Naive thymus-derived CD8-positive, alpha-beta T cell (primary cell): Measurements from ENCODE around the gene ZNF177. TPM values are rescaled to one million over a fixed set of nuclear protein-coding genes. Genes with fewer than 3 reads are reported as not detected.
A peak's percentile ranks its signal among the peaks of the same experiment; 100 is the strongest.

Experiments
- ATAC-seq, 2 donors: fragments of 150-1000 bp; cut with Tn5 transposase in 1 of 2; sonication (Bioruptor Pico), chemical (Tn5 transposase) in 1 of 2; 1 replicate in 1 of 2; 2 replicates in 1 of 2; pipeline ENCODE4 v1.10.0; 2021; ENCODE audit warnings: mild to moderate bottlenecking in 2 of 2, moderate library complexity in 2 of 2
- POLR2A ChIA-PET: fragments of 350-600 bp; sonication (Branson Sonifier 250); formaldehyde crosslinking; loops from one replicate; lab custom pipeline; 2021; ENCODE audit warnings: antibody characterized with exemption; lab: Charles Lee
- DNase-seq, 10 donors: peaks; one replicate each; pipeline versions ENCODE4 v3.0.0 to v3.0.0-alpha.2; 2020 to 2022
- H3K27ac Mint-ChIP-seq, 10 donors: one replicate each; pipeline ENCODE4 v1.8.0; 2020 to 2022; ENCODE audit warnings: mild to moderate bottlenecking in 10 of 10, mixed read lengths in 10 of 10, moderate library complexity in 4 of 10, inconsistent platforms in 1 of 10
- H3K27me3 Mint-ChIP-seq, 5 donors: one replicate each; pipeline ENCODE4 v1.8.0; 2021 to 2022; ENCODE audit warnings: mixed read lengths in 5 of 5
- H3K36me3 Mint-ChIP-seq, 3 donors: one replicate each; pipeline ENCODE4 v1.8.0; 2020 to 2022; ENCODE audit warnings: mixed read lengths in 3 of 3, mild to moderate bottlenecking in 2 of 3, inconsistent platforms in 1 of 3
- H3K4me1 Mint-ChIP-seq, 4 donors: one replicate each; pipeline ENCODE4 v1.8.0; 2021 to 2022; ENCODE audit warnings: mixed read lengths in 4 of 4
- H3K4me3 Mint-ChIP-seq, 10 donors: one replicate each; pipeline ENCODE4 v1.8.0; 2020 to 2022; ENCODE audit warnings: mild to moderate bottlenecking in 10 of 10, mixed read lengths in 10 of 10, moderate library complexity in 6 of 10, inconsistent platforms in 1 of 10
- H3K9me3 Mint-ChIP-seq, 9 donors: one replicate each; pipeline ENCODE4 v1.8.0; 2020 to 2022; ENCODE audit warnings: mixed read lengths in 9 of 9, mild to moderate bottlenecking in 3 of 9, inconsistent platforms in 1 of 9, moderate library complexity in 1 of 9
- polyA plus RNA-seq, 3 donors: library from polyadenylated mRNA; unstranded; fragments of 300-500 nt; fragmentation: Illumina TruSeq; gene quantifications; one replicate each; pipeline ENCODE4 v1.2.3, GENCODE V29; 2021
- total RNA-seq, 8 experiments: library from RNA in 2 of 8; stranded (reverse) in 2 of 8; gene quantifications; one replicate each; pipeline ENCODE4 v1.2.3 and lab custom pipeline; 2021 to 2026

The ZNF177 gene
- total and polyA plus RNA-seq, 5 experiments from 2014 or later: 0.28 to 4.6 (median 0.73) TPM

DNA sequence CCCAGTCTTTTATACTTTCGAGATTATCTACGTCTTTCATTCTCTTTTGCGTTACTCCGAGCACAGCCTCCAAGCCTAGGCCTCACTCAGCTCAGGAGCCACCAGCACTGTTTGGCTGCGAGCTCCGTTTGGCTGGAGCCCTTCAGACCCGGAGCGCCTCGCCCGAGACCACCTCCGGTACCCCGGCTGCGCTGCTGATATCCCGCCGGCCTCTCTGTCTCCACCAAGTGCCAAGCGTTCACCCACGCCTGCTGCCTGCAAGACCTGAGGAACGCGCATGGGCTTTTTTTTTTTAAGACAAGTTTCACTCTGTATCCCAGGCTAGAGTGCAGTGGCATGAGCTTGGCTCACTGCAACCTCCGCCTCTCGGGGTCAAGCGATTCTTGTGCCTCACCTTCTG is 14.1 kb upstream of the ZNF177 start:
- no peaks in the 10 kb centered on the region for H3K4me1 Mint-ChIP-seq
- H3K27me3 Mint-ChIP-seq: no peaks in the 10 kb centered on the region
- no peak overlapping the region for H3K27ac Mint-ChIP-seq
- POLR2A ChIA-PET: interaction anchor here (0.6 kb wide), 1 partner anchor 22 kb away, joined by 4 read pairs; no protein-coding TSS in a partner anchor
- peaks cover 32 to 75% (median 55%) of the 10 kb centered on the region in 3 donors for H3K36me3 Mint-ChIP-seq
- DNase-seq (no peak), ATAC-seq (no peak)
- no peak overlapping the region for H3K4me3 Mint-ChIP-seq
- peaks cover 10 to 98% (median 47%) of the 10 kb centered on the region in 9 donors for H3K9me3 Mint-ChIP-seq

DNA sequence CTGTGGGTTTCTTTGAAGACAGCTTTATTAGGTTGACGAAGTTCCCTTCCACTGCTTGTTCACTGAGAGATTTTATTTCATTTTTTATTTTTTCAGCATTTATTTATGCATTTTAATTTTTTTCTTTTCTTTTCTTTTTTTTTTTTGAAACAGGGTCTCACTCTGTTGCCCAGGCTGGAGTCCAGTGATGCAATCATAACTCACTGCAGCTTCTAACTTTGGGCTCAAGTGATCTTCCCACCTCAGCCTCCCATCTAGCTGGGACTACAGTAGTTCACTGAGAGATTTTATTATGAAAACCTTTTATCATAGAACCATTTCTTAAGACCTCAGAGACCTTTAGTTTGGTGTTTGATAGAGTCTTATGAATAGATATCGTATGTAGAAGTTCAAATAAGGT is 10.3 kb upstream of the ZNF177 start:
- no peaks in the 10 kb centered on the region for H3K27me3 Mint-ChIP-seq
- H3K27ac Mint-ChIP-seq: no peak overlapping the region
- peaks cover 8 to 95% (median 32%) of the 10 kb centered on the region in 9 donors for H3K9me3 Mint-ChIP-seq
- POLR2A ChIA-PET: interaction anchor here (0.5 kb wide), 1 partner anchor 207 kb away, joined by 4 read pairs; no protein-coding TSS in a partner anchor
- DNase-seq: no peak
- no peak for ATAC-seq
- no peak overlapping the region for H3K4me3 Mint-ChIP-seq
- H3K4me1 Mint-ChIP-seq: no peaks in the 10 kb centered on the region
- H3K36me3 Mint-ChIP-seq: peaks cover 21 to 64% (median 50%) of the 10 kb centered on the region in 3 donors

DNA sequence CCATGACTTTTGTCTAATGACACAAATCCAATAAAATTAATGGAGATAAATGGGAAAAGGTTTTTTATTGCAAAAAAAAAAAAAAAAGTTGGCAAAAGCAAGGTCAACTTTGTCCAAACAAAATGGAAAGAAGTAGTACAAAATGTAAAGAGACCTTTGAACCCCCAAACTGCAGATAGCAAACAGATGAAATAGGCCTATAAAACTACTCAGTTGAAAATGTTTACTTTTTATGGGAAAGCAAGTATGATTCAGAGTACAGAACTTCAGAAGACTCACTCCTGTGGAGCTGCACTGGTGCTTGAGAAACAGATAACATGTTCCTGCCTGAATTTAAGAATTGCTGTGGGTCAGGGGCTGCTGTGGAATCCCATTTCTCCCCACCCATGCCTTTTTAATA is 9.8 kb upstream of the ZNF177 start:
- H3K36me3 Mint-ChIP-seq: peaks cover 23 to 66% (median 53%) of the 10 kb centered on the region in 3 donors
- DNase-seq (no peak), ATAC-seq (no peak)
- no peaks in the 10 kb centered on the region for H3K4me1 Mint-ChIP-seq
- H3K27ac Mint-ChIP-seq: no peak overlapping the region
- H3K27me3 Mint-ChIP-seq: no peaks in the 10 kb centered on the region
- POLR2A ChIA-PET: no interaction called here
- peaks cover 8 to 95% (median 37%) of the 10 kb centered on the region in 9 donors for H3K9me3 Mint-ChIP-seq
- no peak overlapping the region for H3K4me3 Mint-ChIP-seq

DNA sequence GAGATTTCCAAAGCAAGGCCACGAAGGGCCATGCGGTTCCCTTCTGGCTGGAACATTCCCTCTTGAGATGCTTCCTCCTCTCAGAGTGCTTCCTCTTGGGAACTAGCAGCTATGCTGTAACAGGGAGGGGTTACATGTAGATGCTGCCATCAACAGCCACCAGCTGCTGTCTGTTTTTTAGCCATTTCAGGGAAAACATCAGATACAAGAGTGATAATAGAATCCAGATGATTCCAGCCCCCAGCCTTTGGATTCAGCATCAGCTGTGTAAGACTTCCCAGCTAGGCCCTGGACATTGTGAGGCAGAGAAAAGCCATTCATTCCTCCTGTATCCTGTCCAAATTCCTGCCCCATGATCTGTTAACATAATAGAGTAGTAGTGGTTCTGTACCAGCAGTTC is 8.2 kb upstream of the ZNF177 start:
- no peak overlapping the region for H3K27ac Mint-ChIP-seq
- H3K4me3 Mint-ChIP-seq: no peak overlapping the region
- POLR2A ChIA-PET: no interaction called here
- no peak for DNase-seq
- H3K4me1 Mint-ChIP-seq: no peaks in the 10 kb centered on the region
- no peak for ATAC-seq
- H3K36me3 Mint-ChIP-seq: peaks cover 11 to 62% (median 45%) of the 10 kb centered on the region in 3 donors
- peaks cover 0 to 94% (median 34%) of the 10 kb centered on the region in 9 donors for H3K9me3 Mint-ChIP-seq
- no peaks in the 10 kb centered on the region for H3K27me3 Mint-ChIP-seq

DNA sequence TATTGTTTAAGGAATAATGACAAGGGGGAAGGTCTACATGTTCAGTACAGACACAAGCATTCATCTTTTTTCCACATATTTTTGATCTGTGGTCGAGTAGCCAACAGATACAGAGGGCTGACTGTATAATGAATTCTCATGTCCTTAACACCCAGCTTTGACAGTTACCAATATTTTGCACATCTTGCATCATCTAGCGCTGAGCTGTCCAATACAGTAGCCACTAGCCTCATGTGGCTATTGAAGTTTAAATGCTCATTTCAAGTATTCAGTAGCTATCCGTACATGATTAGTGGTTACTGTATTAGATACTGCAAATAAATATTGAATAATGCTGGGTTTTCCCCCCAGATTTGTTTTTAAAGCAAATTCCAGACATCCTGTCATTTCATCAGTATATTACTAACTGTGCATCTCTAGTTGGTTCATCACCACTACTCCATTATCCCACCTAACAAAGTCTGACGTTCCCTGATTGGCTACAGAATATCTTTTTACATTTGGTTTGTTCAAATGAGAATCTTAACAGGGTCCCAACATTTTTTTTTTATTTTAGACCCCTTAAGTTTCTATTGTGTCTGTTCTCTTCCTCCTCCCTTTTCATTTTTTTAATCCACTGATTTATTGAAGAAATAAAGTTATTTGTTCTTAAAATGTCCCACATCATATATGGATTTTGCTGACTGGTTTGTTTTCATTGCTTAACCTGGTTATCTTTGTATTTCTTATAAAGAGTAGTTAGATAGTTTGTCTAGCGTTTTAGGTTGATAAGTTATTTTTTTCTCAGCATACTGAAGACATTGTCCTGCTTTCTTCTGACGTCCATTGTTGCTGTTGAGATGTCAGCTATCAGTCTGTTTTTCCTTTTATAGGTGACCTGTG is 8.2 kb downstream of the ZNF177 start:
- Mint-ChIP-seq H3K36me3 (peaks cover 53 to 91% (median 69%) of the 10 kb centered on the region in 3 donors), H3K9me3 (peaks cover 28 to 94% (median 62%) of the 10 kb centered on the region in 9 donors), H3K4me1 (no peaks in the 10 kb centered on the region), H3K27ac (no peak overlapping the region), H3K4me3 (no peak overlapping the region), H3K27me3 (no peaks in the 10 kb centered on the region)
- no peak for ATAC-seq
- POLR2A ChIA-PET: interaction anchor here (0.8 kb wide), 1 partner anchor 20 kb away, joined by 3 read pairs; no protein-coding TSS in a partner anchor
- no peak for DNase-seq

DNA sequence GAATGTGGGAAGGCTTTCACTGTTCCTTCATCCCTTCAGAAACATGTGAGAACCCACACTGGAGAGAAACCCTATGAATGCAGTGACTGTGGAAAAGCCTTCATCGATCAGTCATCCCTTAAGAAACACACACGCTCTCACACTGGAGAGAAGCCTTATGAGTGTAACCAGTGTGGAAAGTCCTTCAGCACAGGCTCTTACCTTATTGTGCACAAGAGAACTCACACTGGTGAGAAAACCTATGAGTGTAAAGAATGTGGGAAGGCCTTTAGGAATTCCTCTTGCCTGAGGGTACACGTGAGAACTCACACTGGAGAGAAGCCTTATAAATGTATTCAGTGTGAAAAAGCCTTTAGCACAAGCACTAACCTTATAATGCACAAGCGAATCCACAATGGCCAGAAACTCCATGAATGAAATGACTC is 18.6 kb downstream of the ZNF177 start:
- DNase-seq (no peak), ATAC-seq (no peak)
- no peaks in the 10 kb centered on the region for H3K27me3 Mint-ChIP-seq
- peaks cover 74 to 88% (median 85%) of the 10 kb centered on the region in 3 donors for H3K36me3 Mint-ChIP-seq
- no peaks in the 10 kb centered on the region for H3K4me1 Mint-ChIP-seq
- H3K27ac Mint-ChIP-seq: no peak overlapping the region
- POLR2A ChIA-PET: no interaction called here
- peaks cover 12 to 95% (median 54%) of the 10 kb centered on the region in 9 donors for H3K9me3 Mint-ChIP-seq
- H3K4me3 Mint-ChIP-seq: no peak overlapping the region

DNA sequence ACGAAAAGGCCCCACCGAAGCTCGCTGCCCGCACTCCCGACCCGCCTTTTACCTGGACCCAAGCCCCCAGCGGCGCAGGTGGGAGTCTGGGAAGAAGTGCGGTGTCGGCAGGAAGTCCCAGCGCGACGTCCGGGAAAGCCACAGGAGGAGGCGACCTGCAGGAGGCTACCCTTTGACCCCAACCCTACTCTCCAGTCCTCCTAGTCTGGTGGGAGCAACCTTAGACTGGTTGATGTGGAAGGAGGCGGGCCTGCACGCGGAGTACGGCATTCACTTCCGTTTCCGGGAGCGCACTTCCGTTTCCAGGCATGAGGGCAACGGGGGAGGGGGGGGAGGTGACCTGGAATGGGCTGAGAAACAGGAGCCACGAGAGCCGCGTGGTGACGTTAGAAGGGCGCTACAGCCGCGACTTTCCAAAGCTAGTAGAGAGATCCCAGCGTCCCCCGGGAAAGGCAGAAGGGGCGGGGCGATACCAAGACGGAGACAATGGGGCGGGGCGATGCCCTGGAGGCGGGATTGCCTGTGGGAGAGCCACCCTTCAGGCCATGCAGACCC is 44.1 kb downstream of the ZNF177 start:
- peaks cover 14 to 64% (median 37%) of the 10 kb centered on the region in 3 donors for H3K36me3 Mint-ChIP-seq
- peaks cover 2 to 15% (median 13%) of the 10 kb centered on the region in 4 donors for H3K4me1 Mint-ChIP-seq
- H3K27ac Mint-ChIP-seq: peak overlapping the region in 3 of 10 donors; percentile 3 to 79 (median 31)
- POLR2A ChIA-PET: interaction anchor here (0.6 to 1.1 kb wide), 6 partner anchors 9 to 451 kb away, joined by 3 read pairs; partner anchors contain the start of genes ZNF266 and ZNF559
- peak overlapping the region; percentile 67 to 85 (median 81) for H3K4me3 Mint-ChIP-seq
- ATAC-seq (peak; percentile 74 to 84), DNase-seq (peak in 9 of 10 donors; percentile 14 to 80 (median 38))
- peaks cover 13 to 94% (median 47%) of the 10 kb centered on the region in 9 donors for H3K9me3 Mint-ChIP-seq
- H3K27me3 Mint-ChIP-seq: no peaks in the 10 kb centered on the region

DNA sequence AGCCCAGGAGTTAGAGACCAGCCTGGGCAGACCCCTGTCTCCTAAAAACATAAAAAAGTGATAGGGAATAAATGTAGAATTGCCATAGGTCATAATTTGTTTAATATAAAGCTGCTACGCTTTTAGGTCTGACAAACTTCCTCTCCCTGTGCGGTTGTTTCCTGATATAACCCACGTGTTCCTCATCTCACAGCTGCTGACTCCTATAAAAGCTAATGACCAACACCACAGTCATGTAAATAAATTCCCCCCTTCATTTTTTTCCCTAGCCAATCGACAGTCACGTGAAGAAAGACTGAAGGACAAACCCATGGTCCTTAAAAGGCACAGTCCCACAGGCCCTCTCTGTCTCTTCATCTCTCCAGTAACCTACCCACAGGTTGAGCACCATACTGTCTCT is 45.0 kb downstream of the ZNF177 start:
- Mint-ChIP-seq H3K4me3 (peak overlapping the region; percentile 64 to 84 (median 80)), H3K36me3 (peaks cover 15 to 74% (median 44%) of the 10 kb centered on the region in 3 donors), H3K4me1 (peaks cover 2 to 15% (median 13%) of the 10 kb centered on the region in 4 donors), H3K9me3 (peaks cover 13 to 99% (median 46%) of the 10 kb centered on the region in 9 donors), H3K27me3 (no peaks in the 10 kb centered on the region), H3K27ac (peak overlapping the region in 1 of 10 donors; percentile 59)
- no peak for DNase-seq
- POLR2A ChIA-PET: interaction anchor here (0.8 kb wide), 1 partner anchor 27 kb away, joined by 3 read pairs; the partner anchor contains the start of gene ZNF266
- ATAC-seq: no peak

DNA sequence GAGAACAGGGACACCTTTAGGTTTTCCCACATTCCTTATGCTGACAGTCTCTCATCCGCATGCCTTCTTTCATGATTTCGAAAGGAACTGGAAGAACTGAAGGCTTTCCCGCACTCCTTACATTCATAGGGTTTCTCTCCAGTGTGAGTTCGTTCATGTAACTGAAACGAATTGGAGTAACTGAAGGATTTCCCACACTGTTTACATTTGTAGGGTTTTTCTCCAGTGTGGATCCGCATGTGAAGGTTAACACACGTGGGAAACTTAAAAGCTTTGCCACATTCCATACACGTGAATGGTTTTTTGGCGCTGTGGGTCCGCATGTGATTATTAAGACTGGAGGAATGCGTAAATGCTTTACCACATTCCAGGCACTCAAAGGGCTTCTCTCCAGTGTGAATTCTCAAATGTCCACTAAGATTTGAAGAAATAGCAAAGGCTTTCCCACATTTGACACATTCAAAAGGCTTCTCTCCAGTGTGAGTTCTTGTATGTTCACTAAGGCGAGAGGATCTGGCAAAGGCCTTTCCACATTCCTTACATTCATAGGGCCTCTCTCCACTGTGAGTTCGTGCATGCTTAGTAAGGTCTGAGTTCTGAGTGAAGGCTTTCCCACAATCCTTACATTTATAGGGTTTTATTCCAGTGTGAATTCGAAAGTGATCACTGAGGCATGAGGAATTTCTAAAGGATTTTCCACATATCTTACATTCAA is 50.6 kb downstream of the ZNF177 start:
- H3K27ac Mint-ChIP-seq: no peak overlapping the region
- no peak for ATAC-seq
- peaks cover 49 to 78% (median 56%) of the 10 kb centered on the region in 3 donors for H3K36me3 Mint-ChIP-seq
- H3K27me3 Mint-ChIP-seq: no peaks in the 10 kb centered on the region
- H3K9me3 Mint-ChIP-seq: peaks cover under 1 to 97% (median 42%) of the 10 kb centered on the region in 9 donors
- H3K4me1 Mint-ChIP-seq: no peaks in the 10 kb centered on the region
- DNase-seq: no peak
- POLR2A ChIA-PET: no interaction called here
- H3K4me3 Mint-ChIP-seq: no peak overlapping the region

DNA sequence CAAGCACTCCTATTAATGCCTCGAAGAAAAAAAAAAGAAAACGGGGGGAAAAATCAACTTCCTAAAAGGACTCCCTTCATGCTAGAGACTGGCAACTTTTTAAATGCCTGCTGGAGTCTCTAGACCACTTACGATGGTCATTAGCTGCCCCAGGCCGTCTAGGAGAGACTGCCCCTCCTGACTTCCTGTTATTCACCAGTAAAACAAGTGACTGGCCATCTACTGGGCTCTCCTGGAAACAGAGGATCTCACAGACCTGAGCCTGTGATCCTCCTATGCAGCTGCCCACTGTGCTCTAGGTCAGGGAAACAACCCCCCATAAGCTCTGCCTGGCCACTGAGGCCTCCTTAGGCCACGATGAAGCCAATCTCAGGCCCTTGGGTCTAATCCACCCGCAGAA is 65.1 kb downstream of the ZNF177 start:
- peaks cover 52 to 96% (median 93%) of the 10 kb centered on the region in 3 donors for H3K36me3 Mint-ChIP-seq
- no peak overlapping the region for H3K27ac Mint-ChIP-seq
- DNase-seq: no peak
- H3K9me3 Mint-ChIP-seq: peaks cover 4 to 65% (median 23%) of the 10 kb centered on the region in 9 donors
- peaks cover 17 to 32% (median 27%) of the 10 kb centered on the region in 4 donors for H3K4me1 Mint-ChIP-seq
- POLR2A ChIA-PET: no interaction called here
- H3K27me3 Mint-ChIP-seq: no peaks in the 10 kb centered on the region
- H3K4me3 Mint-ChIP-seq: no peak overlapping the region
- ATAC-seq: no peak

DNA sequence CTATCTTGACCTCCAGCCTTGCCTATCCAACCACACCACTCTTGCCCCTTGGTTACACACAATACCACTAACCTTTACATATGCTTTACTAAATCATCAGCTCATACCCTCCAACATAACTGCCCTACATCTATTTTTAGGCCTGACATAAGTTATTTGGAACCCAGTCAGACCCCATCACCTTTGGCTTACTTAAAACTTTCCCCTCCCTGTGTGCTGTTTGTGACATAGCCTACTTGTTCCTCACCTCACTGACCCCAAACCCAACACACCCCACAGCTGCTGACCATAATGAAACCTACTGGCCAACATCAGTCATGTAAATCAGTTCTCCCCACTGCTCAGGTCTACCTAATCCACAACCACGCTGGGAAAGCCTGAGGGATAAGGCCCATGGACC is 67.6 kb downstream of the ZNF177 start:
- Mint-ChIP-seq H3K36me3 (peaks cover 30 to 84% (median 81%) of the 10 kb centered on the region in 3 donors), H3K4me3 (peak overlapping the region in 1 of 10 donors; percentile 42), H3K27ac (peak overlapping the region in 1 of 10 donors; percentile 14), H3K4me1 (peaks cover 25 to 50% (median 47%) of the 10 kb centered on the region in 4 donors), H3K9me3 (peaks cover 0 to 42% (median 13%) of the 10 kb centered on the region in 9 donors), H3K27me3 (no peaks in the 10 kb centered on the region)
- no peak for DNase-seq
- POLR2A ChIA-PET: no interaction called here
- no peak for ATAC-seq

DNA sequence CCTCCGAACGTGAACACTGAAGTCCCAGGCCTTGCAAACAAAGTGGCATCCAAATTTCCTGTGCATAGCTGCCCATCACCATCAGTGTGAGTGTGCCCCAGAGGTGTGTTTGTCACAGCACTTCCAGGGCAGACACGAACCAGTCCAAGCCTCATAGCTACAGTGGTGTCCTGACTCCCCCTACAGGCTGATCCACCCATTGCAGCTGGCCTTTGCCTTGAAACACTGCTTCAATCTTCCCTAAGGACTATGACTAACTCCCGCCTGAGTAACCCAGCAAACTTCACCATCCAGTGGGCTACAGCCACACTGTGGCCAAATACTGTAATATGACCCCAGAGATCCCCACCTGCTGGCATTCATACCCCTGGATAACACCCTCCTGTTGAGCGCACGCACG is 68.7 kb downstream of the ZNF177 start:
- DNase-seq: peak in 4 of 10 donors; percentile 8 to 38 (median 30)
- no peak for ATAC-seq
- peak overlapping the region in 4 of 10 donors; percentile 14 to 66 (median 45) for H3K27ac Mint-ChIP-seq
- peaks cover 28 to 60% (median 56%) of the 10 kb centered on the region in 4 donors for H3K4me1 Mint-ChIP-seq
- no peaks in the 10 kb centered on the region for H3K27me3 Mint-ChIP-seq
- H3K9me3 Mint-ChIP-seq: peaks cover 0 to 33% (median 13%) of the 10 kb centered on the region in 9 donors
- H3K36me3 Mint-ChIP-seq: peaks cover 30 to 74% (median 71%) of the 10 kb centered on the region in 3 donors
- POLR2A ChIA-PET: no interaction called here
- peak overlapping the region in 2 of 10 donors; percentile 33 to 59 for H3K4me3 Mint-ChIP-seq
